GM13976 (cell line): ENCODE results near the gene RNF224.
"Not testable (repeated sequence)": the region's sequence is repeated elsewhere in the genome, so short reads cannot be mapped to it uniquely, and the experiment has no call there.

ENCODE experiments used
- DNase-seq: peaks from one replicate; pipeline ENCODE4 v3.0.0; 2012; ENCODE audit warnings: low spot score
- in situ Hi-C: fragments of 300-500 bp; cut with MboI; formaldehyde crosslinking; loops from one replicate; pipeline ENCODE4 v1.12.0; 2022; ENCODE audit warnings: low sequenced_read_pairs, mixed read lengths, inconsistent platforms; ENCODE audit not compliant: unreplicated experiment
- TF ChIP-seq, protein P1 (sequence below): IDR thresholded peaks from 2 replicates; pipeline ENCODE4 v1.5.1; 2012; ENCODE audit warnings: borderline replicate concordance, mild to moderate bottlenecking; ENCODE audit not compliant: insufficient read depth; ENCODE audit errors: extremely low read depth, missing control alignments, control extremely low read depth

RNF224 gene

DNA sequence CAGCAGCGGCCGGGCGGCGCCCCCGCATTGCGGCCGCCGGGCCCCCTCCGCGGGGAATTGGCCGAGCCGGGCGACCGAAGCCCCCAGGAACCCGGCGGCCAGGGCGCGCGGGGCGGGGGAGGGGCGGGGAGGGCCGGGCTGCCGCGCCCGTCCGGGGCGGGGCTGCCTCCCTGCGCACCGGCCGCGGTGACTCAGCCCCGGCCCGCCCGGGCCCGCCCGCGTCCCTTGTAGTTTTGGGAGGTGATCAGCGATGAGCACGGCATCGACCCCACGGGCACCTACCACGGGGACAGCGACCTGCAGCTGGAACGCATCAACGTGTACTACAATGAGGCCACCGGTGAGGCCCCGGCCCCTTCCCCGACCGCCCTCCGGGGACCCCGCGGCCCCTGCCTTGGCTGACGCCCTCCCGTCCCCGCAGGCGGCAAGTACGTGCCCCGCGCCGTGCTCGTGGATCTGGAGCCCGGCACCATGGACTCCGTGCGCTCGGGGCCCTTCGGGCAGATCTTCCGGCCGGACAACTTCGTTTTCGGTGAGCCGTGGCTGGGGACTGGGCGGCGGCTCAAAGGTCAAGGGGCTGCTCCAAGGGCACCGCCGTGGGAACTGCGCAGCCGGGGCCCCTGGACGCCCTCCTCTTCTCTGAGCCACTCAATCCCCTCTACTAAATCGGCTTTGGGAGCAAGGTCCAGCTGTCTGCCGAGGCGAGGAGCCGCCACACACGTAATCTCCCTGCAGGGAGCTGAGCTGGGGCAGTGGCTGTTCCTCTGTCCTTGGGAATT, 14.4 kb downstream of the RNF224 start:
- in situ Hi-C loops: no loop called here
- peak; percentile 78 for DNase-seq

DNA sequence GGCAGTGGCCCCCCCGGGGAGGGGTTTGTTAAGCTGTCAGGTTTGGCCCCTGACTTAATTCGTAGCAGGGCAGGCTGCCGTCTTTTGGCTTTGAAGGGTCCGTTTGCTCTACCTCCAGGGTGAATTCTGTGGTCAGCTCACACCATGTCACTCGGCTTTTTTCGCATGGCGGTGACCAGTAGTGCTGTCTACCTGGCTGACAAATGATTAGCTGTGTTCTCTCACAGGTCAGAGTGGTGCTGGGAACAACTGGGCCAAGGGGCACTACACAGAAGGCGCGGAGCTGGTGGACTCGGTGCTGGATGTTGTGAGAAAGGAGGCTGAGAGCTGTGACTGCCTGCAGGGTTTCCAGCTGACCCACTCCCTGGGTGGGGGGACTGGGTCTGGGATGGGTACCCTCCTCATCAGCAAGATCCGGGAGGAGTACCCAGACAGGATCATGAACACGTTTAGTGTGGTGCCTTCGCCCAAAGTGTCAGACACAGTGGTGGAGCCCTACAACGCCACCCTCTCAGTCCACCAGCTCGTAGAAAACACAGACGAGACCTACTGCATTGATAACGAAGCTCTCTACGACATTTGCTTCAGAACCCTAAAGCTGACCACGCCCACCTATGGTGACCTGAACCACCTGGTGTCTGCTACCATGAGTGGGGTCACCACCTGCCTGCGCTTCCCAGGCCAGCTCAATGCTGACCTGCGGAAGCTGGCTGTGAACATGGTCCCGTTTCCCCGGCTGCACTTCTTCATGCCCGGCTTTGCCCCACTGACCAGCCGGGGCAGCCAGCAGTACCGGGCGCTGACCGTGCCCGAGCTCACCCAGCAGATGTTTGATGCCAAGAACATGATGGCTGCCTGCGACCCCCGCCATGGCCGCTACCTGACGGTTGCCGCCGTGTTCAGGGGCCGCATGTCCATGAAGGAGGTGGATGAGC, 15.2 kb downstream of the RNF224 start:
- in situ Hi-C loops: no loop called here
- no peak for DNase-seq
- TF ChIP-seq, protein P1, sequence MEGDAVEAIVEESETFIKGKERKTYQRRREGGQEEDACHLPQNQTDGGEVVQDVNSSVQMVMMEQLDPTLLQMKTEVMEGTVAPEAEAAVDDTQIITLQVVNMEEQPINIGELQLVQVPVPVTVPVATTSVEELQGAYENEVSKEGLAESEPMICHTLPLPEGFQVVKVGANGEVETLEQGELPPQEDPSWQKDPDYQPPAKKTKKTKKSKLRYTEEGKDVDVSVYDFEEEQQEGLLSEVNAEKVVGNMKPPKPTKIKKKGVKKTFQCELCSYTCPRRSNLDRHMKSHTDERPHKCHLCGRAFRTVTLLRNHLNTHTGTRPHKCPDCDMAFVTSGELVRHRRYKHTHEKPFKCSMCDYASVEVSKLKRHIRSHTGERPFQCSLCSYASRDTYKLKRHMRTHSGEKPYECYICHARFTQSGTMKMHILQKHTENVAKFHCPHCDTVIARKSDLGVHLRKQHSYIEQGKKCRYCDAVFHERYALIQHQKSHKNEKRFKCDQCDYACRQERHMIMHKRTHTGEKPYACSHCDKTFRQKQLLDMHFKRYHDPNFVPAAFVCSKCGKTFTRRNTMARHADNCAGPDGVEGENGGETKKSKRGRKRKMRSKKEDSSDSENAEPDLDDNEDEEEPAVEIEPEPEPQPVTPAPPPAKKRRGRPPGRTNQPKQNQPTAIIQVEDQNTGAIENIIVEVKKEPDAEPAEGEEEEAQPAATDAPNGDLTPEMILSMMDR: no peak

More for the DNA sequence above, 14.4 kb downstream of the RNF224 start:
- TF ChIP-seq, protein P1: no peak

DNA sequence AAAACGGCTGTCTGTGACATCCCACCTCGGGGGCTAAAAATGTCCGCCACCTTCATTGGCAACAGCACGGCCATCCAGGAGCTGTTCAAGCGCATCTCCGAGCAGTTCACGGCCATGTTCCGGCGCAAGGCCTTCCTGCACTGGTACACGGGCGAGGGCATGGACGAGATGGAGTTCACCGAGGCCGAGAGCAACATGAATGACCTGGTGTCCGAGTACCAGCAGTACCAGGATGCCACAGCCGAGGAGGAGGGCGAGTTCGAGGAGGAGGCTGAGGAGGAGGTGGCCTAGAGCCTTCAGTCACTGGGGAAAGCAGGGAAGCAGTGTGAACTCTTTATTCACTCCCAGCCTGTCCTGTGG, 15.9 kb downstream of the RNF224 start:
- in situ Hi-C loops, DNase-seq: not testable (repeated sequence)

DNA sequence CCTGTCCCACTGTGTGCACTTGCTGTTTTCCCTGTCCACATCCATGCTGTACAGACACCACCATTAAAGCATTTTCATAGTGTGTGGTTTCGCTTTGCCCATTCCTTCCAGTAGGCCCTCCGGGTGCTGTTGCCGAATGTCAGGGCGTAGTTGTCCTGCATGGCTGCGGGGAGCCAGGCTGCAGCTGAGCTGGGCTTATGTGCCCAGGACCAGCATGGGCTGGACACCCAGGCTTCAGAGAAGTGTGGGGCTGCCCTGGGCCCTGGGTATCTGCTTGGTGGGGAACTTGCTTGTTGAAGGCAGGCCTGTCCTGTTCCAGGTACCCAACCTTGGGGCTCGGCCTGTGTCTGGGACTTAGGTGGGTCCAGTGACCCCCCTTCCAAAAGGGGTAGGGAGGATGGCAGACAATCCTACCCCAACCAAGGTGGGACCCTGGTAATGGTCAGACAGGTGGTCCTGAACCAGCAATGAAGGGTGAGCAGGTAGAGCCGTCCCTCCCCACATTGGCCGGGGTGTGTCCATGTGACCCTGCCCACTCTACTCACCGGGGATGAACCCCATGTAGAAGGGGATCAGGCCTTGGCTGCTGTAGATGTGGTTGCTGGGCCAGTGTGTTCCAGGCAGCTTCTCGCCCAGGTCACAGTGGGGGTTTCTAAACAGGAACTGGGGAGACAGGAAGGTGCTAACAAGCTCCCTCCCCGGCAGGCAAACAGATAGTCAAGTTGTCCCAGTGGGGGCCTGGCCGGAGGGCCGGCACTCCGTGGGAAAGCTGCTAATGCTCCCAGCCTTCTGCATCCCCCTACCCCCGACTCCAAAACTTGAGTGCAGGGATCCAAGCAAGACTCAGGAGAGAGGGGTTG, 16.6 kb downstream of the RNF224 start:
- no peak for DNase-seq
- in situ Hi-C loops: no loop called here
- TF ChIP-seq, protein P1: no peak

DNA sequence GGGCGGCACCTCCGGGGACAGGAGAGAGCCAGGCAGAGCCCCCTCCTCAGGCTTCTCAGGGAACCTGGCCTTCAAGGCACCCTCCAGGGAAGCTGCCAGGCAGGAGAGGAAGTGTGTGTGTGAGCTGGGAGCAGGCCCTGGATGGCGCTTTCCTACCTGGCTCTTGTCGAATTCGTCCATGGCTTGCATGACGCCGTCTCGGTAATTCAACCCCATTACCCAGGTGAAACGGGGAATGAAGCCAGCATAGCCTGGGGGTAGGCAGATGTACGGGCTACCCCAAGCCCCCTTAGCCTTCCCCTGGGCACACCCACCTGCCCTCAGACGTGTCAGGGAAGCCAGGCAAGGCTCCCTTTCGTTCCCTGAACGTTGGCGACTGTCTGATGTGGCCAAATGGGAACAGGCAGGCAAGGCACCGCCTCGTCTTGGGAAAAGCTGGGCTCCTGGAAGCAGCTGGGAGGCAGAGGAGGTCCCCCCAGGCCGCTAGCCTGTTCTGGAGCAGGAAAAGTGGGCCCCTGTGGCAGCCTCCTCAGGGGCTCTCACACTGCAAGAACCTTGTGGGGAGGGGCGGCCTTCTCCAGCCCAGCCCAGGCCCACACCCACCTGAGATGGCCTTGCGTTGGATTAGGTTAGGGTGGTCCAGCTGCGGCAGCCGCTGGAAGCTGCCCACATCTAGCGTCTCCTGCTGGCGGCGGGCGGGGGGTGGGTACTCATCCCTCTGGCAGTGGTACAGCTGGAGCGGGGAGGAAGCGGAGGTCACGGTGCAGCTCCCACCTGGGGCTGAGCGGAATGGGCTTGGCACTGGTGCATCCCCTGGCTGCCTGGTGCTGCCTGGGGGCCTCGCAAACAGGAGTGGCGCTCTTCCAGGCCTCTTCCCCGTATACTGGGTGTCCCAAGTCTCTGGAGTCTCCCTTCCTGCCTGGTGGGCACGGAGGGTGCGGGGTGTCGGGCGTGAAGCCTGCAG, 17.5 kb downstream of the RNF224 start:
- no peak for DNase-seq
- in situ Hi-C loops: no loop called here
- TF ChIP-seq, protein P1: no peak
